GM04504 (cell line): ENCODE results near the gene TRAPPC6A.

Experiments used
- DNase-seq: peaks from one replicate; pipeline ENCODE4 v3.0.0-alpha.2; 2012; ENCODE audit warnings: low read depth

The TRAPPC6A gene

DNA sequence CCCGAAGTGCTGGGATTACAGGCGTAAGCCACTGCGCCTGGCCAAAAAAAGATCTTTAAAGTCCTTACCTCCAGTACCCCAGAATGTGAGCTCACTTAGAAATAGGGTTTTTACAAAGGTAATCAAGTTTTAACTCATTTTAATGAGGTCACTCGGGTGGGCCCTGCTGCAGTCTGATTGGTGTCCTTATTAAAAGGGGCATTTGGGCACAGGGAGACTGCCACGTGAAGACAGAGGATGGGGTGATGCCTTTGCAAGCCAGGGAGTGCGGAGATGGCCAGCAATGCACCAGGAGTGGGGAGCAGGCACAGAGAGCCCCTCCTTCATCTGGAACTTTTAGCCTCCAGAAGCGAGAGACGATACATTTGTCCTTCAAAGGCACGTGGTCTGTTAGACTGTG lies 28.9 kb downstream of the TRAPPC6A start:
- DNase-seq = no peak

DNA sequence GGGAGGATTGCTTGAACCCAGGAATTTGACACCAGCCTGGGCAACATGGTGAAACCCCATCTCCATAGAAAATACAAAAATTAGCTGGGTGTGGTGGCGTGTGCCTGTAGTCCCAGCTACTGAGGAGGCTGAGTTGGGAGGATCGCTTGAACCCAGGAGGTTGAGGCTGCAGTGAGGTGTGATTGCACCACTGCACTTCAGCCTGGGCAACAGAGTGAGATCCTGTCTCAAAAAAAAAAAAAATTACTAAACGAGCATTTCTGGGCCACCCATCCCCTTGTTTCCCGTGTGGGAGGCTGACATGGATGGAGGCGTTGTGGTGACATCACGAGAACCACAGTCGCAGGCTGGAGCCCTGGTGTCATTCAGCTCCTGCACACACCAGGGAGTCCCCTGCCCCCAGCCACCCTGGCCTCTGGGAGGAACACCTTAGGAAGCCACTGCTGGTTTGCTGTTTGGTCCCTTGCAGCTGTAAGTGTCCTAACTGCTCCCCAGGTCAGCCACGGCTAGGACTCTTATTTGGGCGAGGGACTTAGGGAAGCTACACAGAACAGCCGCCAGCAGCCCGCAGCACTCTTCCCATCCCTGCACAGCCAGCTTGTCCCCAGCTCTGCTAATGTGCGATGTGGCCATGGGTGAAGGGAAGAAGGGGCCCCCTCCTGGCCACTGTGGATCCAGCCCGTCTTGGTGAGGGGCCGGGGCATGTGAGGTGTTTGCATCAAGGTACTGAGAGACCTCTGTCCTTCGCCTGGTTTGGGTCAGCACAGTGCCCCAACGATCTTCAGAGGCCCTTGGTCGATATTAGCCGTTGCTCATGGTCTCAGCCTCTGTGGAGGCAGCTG lies 30.0 kb downstream of the TRAPPC6A start:
- no peak for DNase-seq

DNA sequence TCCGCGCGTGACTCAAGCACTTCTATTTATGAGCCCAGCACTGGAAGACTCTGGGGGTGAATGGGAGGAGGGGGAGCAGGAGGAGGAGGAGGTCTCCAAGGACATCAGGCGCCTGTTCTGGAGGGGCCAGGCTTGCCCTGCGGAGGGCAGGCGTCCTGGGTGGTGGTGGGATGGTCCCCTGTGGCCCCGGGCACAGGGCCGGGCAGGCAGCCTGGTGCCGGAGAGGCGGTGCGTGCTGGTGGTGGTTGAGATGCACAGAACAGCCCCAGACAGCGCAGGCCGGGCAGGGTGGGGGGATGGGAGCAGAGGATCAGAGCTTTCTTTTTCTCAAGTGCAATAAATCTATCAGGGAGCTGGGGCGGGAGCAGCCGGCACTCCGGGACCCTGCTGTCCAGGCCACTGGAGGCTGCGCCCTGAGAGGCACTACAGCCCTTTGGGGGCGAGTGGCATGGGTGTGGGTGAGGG lies 31.3 kb downstream of the TRAPPC6A start:
- DNase-seq = no peak

DNA sequence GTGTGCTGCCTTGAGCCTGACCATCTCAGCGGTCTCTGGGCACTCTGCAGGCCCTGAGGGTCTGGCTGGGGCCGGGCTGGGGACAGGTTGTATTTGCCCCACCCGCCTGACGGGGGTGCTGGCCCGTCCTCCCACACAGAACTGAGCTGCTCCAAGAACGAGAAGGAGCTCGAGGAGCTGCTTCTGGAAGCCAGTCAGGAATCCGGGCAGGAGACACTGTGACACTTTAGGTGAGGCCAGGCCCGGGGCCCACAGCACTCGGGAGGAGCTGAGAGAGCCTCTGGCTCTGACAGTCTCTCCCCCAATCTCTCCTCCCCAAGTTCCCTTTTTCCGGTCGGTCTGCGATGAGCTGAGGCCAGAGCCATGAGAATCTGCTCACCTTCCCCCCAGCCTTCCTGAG lies 31.8 kb downstream of the TRAPPC6A start:
- DNase-seq = no peak

DNA sequence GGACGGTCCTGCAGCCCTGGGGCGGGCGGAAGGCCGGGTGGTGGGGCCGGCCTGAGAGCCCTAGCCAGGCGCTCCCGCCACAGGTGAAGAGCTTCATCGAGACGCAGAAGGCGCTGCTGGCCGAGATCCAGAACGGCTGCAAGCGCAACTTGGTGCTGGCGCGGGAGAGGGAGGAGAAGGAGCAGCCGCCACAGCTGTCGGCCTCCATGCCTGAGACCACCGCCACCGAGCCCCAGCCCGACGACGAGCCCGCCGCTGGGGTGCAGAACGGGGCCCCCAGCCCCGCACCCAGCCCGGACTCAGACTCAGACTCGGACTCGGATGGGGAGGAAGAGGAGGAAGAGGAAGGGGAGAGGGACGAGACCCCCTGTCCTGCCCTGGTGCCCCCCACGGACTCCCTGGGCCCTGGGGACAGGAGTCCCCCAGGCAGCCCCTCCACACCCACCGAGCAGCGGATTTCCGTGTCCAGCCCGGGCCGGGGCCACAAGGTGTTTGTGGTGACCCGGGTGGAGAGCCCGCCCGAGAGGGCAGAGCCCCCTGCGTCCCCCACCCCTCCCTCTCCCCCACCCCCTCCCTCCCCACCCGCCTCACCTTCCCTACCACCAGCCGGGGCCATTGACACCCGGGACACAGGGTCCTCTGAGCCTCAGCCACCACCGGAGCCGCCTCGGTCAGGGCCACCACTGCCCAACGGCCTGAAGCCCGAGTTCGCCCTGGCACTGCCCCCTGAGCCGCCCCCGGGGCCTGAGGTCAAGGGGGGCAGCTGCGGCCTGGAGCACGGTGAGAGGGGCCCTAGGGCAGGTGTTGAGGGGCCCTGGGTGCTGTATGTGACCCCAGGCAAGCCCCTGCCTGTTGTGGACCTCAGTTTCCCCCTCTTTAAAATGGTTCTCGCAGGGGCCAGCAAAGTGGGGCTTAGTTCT lies 32.5 kb downstream of the TRAPPC6A start:
- no peak for DNase-seq

DNA sequence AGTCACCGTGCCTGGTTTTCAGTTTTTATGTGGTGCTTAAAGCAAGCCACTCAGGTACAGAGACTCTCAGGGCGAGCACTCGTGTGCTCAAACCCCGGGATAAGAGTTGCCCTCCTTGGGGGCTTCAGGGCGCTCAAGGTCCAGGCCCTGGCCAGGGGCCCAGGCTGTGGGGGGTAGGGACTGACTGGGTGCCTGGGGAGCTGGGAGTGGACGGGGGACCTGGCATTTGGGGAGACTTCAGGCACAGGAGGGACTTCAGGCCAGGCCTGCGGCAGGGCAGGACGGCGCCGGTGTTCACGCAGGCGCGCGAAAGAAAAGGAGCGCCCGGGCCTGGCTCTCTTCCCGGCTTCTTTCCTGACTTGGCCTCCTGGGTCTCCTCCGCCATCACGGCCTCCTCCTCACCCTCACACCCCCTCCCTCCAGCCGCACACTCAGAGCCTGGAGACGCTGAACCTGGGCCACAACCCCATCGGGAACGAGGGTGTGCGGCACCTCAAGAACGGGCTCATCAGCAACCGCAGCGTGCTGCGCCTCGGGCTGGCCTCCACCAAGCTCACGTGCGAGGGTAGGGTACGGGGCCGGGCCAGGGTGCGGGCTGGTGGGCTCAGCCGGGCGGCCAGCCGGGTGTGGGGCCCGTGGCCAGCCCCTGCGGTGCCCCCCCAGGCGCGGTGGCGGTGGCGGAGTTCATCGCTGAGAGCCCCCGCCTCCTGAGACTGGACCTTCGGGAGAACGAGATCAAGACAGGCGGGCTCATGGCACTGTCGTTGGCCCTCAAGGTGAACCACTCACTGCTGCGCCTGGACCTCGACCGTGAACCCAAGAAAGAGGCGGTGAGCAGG lies 33.4 kb downstream of the TRAPPC6A start:
- no peak for DNase-seq

DNA sequence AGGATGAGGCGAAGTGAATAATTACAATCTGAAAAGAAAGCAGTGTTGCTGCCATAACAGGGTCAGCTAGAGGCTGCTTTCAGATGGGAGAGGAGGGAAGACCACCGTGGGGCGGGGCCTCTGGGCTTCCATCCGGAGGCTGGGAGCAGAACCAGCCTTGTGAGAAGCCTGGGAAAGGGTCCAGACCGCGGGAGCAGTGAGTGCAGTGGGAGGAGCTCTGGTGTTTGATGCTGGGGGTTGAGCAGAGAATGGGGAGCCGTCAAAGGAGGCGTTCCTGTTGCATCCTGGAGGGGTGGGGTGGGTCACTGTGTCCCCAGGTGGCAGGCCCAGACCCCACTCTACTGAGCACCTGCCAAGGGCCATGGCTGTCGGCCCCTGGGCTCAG lies 35.3 kb downstream of the TRAPPC6A start:
- no peak for DNase-seq

DNA sequence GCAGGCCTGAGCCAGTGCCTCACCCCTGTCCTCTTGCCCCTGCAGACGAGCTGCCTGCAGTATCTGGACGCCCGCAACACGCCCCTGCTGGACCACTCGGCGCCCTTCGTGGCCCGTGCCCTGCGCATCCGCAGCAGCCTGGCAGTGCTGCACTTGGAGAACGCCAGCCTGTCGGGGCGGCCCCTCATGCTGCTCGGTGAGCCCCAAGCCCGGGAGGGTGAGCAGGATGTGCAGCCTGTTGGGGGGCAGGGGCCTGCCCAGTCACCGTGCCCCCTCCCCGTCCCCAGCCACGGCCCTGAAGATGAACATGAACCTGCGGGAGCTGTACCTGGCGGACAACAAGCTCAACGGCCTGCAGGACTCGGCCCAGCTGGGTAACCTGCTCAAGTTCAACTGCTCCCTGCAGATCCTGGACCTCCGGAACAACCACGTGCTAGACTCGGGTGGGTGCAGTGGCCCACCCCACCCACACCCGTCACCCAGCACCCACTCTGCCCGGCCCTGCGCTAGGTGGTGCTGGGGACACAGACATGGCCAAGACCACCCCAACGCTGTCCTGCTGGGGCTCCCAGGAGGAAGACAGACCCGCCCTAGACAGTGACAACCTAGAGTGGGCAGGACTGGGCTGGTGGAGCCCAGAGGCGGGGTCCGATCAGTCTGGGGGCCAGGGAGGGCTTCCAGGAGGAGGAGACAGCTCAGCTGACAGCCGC lies 35.9 kb downstream of the TRAPPC6A start:
- no peak for DNase-seq

DNA sequence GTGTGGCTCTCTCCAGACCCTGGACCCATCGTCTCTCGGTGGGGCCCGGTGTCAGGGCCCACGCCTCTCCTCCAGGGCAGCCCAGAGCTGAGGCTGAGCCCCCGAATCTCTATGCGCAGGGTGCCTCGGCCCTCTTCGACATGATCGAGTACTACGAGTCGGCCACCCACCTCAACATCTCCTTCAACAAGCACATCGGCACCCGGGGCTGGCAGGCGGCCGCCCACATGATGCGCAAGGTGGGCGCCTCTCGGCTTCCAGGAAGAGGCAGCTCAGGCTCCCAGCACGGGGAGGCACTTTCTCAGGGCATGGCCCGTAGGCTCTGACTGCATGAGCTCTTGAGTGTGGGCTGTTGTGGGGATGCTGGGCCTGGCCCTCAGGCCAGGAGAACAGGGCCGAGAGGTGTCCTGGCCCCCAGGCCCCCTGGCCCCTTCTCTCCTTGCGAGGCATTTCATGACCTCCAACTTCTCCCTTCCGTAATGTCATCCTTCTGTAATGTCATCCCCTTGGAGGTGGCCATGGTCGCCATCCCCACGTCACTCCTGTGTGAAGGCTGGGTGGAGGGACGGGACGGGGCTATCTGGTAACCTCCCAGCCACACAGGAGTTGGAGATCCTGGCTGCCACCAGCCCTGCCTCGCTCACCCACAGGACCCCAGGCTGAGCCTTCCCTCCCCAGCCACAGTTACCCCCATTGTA lies 36.7 kb downstream of the TRAPPC6A start:
- DNase-seq = no peak

DNA sequence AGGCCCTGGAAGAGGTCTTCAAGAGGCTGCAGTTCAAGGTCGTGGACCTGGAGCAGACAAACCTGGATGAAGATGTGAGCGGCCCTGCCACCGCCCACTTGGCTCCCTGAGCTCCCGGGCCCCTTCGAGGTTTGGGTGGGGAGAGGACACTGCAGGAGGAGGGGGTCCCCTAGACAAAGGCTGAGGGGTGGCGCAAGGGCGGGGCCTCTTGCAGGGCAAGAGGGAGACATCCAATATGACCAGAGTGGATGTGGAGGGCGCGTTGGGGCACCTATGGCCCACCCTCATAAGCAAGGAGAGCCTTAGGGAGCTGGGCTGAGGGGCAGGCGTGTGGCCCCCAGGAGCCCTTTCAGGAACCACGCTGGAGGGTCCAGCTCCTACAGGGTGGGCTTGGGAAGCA lies 37.5 kb downstream of the TRAPPC6A start:
- DNase-seq = no peak

DNA sequence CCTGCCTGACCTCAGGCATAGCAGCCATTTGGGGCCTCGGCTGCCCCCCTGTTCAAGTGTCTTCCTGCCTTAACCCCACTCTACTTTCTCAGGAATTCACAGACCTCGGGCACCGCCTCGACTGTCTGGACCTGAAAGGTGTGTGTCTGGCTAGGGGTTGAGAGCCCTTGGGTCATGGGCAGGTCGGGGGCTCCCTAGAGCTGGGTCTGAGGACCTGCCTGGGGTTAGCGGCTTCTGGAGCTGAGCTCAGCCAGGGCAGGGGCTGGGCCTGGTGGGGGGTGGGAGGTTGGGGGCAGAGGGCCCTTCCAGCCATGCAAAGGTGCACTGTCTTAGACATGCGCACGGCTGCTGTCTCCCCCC lies 37.9 kb downstream of the TRAPPC6A start:
- no peak for DNase-seq

DNA sequence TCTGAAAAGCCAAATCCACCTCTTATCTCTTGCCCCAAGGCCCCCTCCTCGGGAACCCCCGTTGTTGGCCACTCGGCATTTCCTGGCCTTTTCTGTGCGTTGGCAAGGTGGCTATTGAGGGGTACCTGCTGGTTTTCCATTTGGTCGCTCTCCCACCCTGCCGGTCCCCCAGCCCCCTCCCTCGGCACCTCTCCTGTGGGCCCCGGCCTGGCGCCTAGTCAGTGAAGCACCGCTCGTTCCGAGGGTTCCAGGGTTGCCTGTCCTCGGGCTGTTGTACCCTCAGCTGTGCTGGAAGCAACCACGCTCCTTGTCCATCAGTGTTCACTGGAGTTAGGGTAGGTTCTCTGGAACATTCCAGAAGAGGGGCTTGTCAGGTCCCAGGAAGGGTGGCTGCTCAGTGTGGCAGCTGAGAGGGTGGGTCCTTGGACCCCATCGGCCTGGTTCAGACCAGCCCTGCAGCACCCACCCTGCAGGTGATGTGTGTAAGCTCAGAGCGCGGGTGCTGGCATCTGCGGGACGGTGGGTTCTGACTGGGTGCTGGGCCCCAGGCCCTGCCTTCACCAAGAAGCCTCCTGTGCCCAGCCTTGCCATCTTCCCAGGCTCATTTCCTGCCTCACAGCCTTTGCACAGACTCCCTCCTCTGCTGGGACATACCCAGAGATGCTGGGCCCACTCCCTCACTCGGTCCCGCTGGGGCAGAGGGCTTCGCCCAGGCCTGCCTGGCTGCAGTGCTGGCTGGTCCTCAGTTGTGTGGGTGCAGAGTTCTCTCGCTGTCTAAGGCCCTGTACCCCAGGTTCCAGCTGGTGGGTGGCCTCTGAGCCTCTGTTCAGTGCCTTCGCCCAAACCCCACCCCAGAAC lies 38.5 kb downstream of the TRAPPC6A start:
- DNase-seq = no peak

DNA sequence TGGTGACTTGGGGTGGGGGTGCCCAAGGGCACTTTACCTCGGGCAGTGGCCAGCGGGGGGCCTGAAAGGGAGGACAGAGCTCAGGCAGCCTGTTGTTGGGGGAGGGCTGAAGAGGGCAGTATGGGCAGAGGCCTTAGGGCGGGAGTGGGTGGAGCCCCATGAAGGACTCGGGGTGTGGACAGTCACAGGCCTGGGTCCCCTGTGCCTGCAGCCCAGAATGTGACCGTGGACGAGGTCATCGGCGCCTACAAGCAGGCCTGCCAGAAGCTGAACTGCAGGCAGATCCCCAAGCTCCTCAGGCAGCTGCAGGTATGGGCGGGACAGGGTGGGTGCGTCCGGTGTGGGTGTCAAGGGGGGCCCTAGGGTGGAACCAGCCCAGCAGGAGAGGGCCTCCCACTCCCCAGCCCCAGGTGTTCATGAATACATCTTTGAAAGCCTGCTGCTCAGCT lies 39.7 kb downstream of the TRAPPC6A start:
- no peak for DNase-seq

DNA sequence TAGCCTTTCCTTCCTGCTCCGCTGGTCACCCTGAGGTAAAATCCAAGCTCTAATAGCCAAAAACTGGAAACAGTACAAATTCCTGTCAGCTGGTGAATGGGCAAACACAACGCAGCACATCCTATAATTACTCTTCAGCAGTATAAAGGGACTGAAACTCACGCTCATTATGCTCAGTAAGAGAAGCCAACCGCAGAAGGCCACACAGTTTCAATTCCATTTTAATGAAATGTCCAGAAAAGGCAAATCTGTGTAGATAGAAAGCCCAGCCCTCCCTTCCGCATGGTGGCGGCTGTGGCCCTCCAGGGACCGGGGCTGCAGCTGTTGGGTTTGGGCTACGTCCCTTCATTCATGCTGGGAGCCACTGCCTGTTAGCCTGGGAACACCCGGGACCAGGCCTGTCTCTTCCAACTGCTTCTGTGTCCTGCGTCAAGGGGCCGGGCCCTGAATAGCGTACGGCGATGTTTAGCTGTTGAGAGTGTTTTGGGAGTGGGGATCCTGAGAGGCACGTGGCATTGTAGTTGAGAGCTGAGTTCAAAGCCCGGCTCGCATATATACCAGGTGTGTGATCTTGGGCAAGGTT lies 40.8 kb downstream of the TRAPPC6A start:
- DNase-seq = no peak

DNA sequence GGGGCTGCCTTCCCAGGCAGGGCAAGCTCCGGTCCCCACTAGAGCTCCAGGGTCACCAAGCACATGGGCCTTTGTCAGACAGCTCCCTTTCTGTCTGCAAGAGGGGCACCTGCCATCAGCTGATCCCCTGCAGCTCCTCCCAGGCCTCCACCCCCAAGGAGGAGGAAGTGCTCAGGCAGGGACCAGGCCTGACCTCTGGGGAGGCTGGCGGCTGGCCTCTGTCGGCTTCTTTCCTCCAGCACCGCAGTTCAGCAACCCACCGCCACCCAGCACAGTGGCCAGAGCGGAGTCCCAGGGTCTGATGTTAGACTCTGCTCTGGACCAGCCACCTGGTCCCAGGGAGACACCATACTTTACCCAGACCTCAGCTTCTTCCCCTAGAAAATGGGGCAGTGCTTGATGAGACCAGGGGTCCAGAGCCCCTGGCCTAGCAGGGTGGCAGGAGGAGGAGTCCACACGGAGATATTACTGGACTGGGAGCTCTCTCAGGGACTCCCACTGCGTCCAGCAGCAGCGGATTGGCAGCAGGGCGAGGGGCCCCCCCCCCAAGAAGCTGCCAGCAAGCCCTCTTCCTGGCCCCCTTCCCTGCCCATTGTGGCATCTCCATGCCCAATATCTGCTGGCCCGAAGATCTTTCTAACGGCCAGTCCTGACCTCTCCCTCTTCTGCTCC lies 41.4 kb downstream of the TRAPPC6A start:
- no peak for DNase-seq

DNA sequence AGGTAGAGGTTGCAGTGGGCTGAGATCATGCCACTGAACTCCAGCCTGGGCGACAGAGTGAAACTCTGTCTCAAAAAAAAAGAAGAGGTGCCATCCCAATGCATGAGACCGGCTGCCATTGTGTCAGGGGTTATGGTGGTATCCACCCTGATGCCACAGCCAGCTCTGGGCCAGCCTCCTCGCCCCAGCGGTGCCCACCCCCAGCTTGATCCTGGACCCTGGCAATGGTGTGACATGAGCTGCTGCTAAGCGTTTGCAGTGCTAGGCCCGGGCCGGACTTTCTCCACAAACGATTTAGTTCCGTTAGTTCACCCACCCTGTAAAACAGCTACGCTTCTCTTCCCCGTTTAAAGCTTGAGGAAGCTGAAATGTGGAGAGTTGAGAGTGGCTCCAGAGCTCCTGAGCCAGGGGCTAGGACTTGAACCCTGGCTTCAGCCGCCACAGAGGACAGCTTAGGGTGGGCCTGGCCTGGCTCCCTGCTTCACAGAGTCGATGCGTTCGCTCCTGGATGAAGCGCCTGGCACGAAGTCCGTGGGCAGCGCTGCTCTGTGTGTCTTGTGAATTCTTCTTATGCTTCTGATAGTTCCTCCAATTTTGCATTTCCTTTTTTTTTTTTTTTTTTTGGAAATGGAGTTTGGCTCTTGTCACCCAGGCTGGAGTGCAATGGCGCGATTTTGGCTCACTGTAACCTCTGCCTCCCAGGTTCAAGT lies 42.7 kb downstream of the TRAPPC6A start:
- DNase-seq = no peak

DNA sequence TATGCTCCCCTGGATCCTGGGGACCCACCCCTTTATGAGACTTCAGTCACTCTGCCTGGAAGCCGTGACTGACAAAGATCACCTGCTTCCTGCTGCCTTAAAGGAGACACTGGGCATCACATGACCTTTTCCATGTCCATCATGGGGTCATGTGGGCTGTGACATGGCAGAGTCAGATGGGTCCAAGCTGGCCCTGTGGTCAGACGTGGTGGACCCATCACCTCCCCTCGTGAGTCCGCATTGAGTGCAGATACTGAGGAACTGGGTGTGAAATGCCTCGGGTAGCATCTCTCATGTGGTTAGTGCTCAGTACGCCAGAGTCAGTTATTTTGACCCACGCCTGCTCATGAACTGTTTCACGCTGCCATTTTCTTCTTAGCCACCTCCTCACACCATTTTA lies 44.4 kb downstream of the TRAPPC6A start:
- no peak for DNase-seq

DNA sequence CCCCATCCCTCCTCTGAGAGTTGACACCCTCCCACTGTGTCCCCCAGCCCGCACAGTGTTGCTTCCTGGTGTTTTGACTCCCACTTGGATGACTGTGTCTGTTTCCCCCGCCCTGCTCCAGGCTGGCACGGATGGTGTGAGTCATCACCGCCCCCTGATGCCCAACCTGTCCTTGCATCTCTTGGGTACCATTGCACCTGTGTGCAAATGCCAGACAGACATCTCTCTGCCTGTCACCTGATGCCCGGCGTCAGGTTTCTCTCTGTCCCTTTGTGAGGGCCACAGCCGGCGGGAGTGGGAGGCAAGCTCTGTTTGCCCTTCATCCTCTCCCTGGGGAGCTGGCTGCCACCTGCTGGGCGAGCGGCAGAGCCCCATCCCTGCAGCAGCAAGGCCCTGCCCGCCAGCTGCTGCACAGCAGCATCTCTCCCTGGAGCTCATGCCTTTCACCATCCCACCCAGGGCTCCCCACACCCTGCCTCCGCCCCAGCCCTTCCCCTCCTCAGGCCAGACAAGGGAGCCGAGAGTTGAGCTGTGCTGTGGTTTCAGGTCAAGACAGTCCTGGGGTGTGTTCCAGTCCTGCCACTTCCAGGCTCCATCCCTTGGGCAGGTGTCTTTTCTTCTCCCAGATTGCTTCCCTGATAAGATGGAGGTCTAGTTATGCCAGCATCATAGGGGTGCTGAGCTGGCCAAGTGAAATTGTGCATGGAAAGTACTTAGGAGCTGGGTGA lies 47.0 kb downstream of the TRAPPC6A start:
- DNase-seq = no peak
